Brain pericyte (primary cell): ENCODE measurements around the gene RASA4.
"Not testable (repeated sequence)": the region's sequence is repeated elsewhere in the genome, so short reads cannot be mapped to it uniquely, and the experiment has no call there.

Experiments used
- DNase-seq: peaks from one replicate; pipeline ENCODE4 v3.0.0-alpha.2; 2012; ENCODE audit warnings: low read depth, low spot score

Gene RASA4

DNA sequence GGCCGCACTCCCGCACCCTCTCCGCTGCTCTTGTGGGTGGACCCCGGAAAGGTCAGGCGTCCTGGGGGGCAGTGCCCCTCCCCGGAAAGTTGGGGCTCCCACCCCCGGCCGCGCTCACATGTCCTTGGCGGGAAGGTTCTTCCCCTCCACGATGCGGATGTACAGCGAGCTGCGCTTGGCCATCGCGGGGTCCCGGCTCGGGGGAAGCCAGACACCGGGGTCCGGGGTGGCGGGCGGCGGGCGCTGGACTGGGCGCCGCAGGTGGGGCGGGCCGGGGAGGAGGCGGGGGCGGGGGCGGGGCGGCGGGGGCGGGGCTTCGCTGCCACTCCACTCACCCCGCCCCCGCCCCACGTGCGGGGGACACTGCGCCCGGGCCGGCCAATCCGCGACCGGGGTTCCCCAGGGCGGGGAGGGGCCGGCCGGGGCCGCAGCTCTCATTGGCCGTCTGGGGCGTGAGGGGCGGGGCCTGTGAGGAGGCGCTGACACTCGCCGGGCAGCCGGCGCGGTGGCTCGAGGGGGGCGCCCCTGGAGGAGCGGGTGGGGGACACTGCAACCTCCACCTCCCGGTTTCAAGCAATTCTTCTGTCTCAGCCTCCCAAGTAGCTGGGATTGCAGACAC lies at the start of gene RASA4:
Gene RASA4, minus strand, starts transcription at position 250 of the 619 bp plus-strand sequence. Its CDS starts 67 bp downstream, at position 183.
- not testable (repeated sequence) for DNase-seq

GRCh38 chr7:102664765-102665164 lies 48.2 kb upstream of the RASA4 start:
- DNase-seq: not testable (repeated sequence)

- DNase-seq: not testable (repeated sequence)
Observed at GRCh38 chr7:102649924-102650323, 33.4 kb upstream of the RASA4 start, which contains the start of gene SPDYE2B. SPDYE2B (plus strand) TSS chr7:102650319; CDS start chr7:102652349, 2,030 bp downstream.

GRCh38 chr7:102647813-102648212 lies 31.3 kb upstream of the RASA4 start:
- DNase-seq: not testable (repeated sequence)

DNA sequence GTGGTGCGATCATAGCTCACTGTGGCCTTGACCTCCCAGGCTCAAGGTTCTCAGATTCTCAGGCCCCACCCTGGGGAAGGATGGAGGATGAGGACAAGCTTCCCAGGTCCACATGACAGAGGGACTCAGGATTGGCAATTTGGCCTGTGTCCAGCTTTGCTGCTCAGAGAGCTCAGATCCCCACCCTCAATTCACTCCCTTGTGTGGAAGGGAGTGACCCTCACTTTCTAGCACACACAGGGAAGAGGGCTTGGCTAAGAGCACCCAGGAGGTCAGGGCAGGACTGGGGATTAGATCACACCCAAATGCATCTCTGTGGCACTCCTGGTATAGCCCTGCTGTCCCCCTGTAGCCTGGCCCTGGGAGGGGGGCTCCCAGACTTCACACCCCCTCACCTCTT lies 26.8 kb upstream of the RASA4 start:
- DNase-seq: not testable (repeated sequence)

DNA sequence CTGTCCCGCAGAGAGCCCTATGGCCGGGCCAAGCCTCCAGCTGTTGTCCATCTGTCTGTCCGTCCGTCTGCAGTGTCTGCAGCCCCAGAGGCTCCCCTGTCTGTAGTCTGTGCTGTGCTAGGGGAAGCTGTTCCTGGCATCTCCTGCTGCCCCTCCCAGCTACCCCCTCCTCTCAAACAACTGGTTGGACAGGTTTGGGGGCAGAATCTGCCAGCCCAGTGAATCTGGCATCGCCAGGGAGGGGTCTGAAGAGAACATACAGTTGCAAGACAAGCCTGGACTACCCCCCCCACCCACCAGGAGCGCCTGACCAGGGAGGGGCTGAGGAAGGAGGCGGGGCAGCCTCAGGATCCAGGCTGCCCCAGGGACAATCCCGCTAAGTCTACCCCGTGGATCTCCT lies 26.1 kb upstream of the RASA4 start, which contains the start of gene UPK3BL1:
Gene UPK3BL1, minus strand, starts transcription at position 101 of the 400 bp plus-strand sequence. Its CDS starts 50 bp downstream, at position 51.
- DNase-seq: not testable (repeated sequence)

DNA sequence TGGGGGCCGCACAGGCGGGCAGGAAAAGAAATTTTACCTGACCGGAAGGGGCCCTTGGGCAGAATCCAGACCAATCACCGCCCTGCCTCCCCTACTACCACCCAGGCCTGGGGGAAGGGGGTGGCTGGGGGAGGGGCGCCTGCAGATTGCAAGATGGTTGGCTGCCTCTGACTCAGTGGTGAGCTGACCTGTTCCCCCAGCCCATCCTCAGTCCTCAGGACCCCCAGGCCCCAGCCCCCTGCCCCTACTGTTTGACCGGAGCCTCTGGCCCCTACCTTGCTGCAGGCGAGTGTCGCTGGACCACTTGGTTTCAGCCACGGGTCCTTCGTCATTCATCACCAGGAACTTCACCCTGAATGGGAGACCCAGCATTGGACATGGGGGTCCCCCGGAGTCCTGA lies 22.3 kb upstream of the RASA4 start:
- not testable (repeated sequence) for DNase-seq

GRCh38 chr7:102636956-102637355 lies 20.4 kb upstream of the RASA4 start:
- DNase-seq: not testable (repeated sequence)

DNA sequence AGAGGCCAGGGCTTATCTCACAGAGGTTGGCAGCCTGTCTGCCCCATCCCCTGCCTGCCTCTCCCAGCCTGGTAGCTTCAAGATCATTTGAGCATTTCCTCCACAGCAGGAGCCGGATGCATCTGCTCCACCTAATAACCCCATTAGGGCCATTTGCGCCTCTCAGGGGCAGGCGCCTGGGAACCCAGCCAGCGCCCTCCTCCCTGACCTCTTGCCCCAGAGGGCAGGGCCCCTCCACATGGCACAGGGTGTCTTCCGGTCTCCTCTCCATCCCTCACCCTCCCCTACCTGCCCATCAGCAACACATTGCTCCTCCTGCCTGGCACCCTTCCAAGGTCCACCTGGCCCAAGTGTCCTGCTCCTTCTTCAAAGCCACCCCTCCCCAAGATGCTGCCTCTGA lies 18.8 kb upstream of the RASA4 start:
- not testable (repeated sequence) for DNase-seq

DNA sequence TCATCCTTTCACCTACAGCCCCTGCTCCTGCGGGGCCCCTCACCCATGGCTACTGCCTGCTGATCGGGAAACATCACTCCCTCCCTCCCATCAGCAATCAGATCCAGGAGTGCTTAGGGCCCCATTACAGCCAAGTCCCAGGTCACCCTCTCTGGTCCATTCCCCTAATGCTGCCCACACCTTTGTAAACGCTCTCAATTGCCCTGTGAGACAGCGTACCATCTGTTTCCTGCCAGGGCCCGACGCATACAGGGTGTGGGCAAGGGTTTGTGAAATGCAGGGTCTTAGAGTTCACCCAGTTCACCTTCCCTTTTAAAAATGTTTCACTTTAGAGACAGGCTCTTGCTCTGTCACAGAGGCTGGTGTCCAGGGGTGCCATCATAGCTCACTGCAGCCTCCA lies 17.7 kb upstream of the RASA4 start:
- not testable (repeated sequence) for DNase-seq

DNA sequence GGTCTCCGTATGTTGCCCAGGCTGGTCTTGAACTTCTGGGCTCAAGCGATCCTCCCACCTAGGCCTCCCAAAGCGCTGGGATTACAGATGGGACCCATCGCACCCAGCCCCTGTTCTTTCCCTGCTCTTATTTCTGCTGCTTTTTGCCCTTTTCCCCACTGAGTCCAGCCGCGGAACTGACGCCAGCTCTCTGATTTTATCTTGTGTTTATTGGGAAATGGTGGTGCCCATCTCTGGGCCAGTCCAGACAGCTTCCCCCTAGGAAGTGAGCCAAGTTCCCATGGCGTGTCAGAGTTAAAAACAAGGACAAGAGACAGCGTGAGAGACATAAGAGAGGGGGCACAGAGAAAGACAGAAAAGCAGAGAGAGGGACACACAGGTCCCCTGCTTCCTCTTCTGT lies 14.1 kb upstream of the RASA4 start:
- DNase-seq: not testable (repeated sequence)

- DNase-seq: not testable (repeated sequence)
Observed at GRCh38 chr7:102627271-102627904, 10.8 kb upstream of the RASA4 start.

- not testable (repeated sequence) for DNase-seq
Observed at GRCh38 chr7:102618122-102618521, 1.6 kb upstream of the RASA4 start.

- not testable (repeated sequence) for DNase-seq
Observed at GRCh38 chr7:102615930-102616329, 626 bp downstream of the RASA4 start.

- not testable (repeated sequence) for DNase-seq
Observed at GRCh38 chr7:102614873-102615272, 1.7 kb downstream of the RASA4 start.

GRCh38 chr7:102614346-102614697 lies 2.2 kb downstream of the RASA4 start:
- not testable (repeated sequence) for DNase-seq

- not testable (repeated sequence) for DNase-seq
Observed at GRCh38 chr7:102613575-102614345, 2.8 kb downstream of the RASA4 start.

- not testable (repeated sequence) for DNase-seq
Observed at GRCh38 chr7:102611675-102612325, 4.8 kb downstream of the RASA4 start.

GRCh38 chr7:102611013-102611674 lies 5.4 kb downstream of the RASA4 start:
- DNase-seq: not testable (repeated sequence)

DNA sequence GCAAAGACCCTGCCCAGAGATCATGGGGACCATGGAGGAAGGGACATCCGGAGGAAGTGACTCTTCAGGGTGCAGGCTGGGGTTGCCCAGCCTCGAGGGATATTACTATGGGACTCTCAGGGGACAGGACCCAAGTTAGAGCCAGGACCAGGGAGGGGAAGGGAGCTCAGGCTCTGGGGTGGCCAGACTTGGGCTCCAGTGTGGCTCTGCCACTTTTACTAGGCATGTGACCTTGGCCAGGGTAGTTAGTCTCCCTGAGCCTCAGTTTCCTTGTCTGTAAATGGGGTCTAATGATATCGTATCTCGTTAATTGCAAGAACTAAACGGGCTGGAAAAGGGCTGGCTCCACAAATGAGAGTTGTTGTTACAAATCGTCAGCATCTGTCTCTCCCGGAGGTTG lies 6.1 kb downstream of the RASA4 start:
- not testable (repeated sequence) for DNase-seq

GRCh38 chr7:102609734-102610133 lies 6.8 kb downstream of the RASA4 start:
- not testable (repeated sequence) for DNase-seq
